IMR-90 (cell line): ENCODE data around the gene AMBP. TPM values are rescaled to one million over a fixed set of nuclear protein-coding genes. Genes with fewer than 3 reads are reported as not detected.

Source experiments
- ATAC-seq: fragments of 200-7000 bp; cut with Tn5 transposase; 2 replicates; pipeline ENCODE4 v1.9.1; 2020; ENCODE audit warnings: low read depth, mild to moderate bottlenecking, moderate library complexity
- BruUV-seq: library from RNA; stranded (reverse); fragments of 400-500 nt; replicated peaks from 2 replicates; lab custom pipeline; 2021; lab: Mats Ljungman, UMichigan
- CTCF ChIA-PET: fragments of 300-600 bp; formaldehyde crosslinking; extraction: SDS; loops from one replicate; lab custom pipeline; 2021; ENCODE audit warnings: antibody characterized with exemption; lab: Yijun Ruan, JAX
- POLR2A ChIA-PET: fragments of 300-600 bp; sonication (Branson Sonifier 250); formaldehyde crosslinking; loops from one replicate; lab custom pipeline; 2022; ENCODE audit warnings: antibody characterized with exemption; ENCODE audit not compliant: unreplicated experiment; lab: Charles Lee
- DNase-seq: peaks from one replicate; pipeline ENCODE4 v3.0.0; 2013
- H2AFZ ChIP-seq: replicated peaks from 2 replicates; pipeline ENCODE3; 2013; ENCODE audit warnings: low read length, mild to moderate bottlenecking; ENCODE audit not compliant: poor library complexity
- H2AK5ac ChIP-seq: 2 replicates; pipeline ENCODE4 v1.6.1; 2013; ENCODE audit warnings: low read depth, low read length, inconsistent platforms
- H2AK9ac ChIP-seq: replicated peaks from 2 replicates; pipeline ENCODE3; 2013; ENCODE audit warnings: mild to moderate bottlenecking, low read depth, low read length, moderate library complexity; ENCODE audit not compliant: poor library complexity
- H2BK120ac ChIP-seq: 2 replicates; pipeline ENCODE4 v1.6.1; 2013; ENCODE audit warnings: low read depth, low read length, inconsistent platforms
- H2BK15ac ChIP-seq: 3 replicates; pipeline ENCODE4 v1.6.1; 2013; ENCODE audit warnings: low read depth, low read length, inconsistent platforms
- H2BK20ac ChIP-seq: 2 replicates; pipeline ENCODE4 v1.6.1; 2013; ENCODE audit warnings: low read depth, mild to moderate bottlenecking, inconsistent platforms, low read length, moderate library complexity
- H2BK5ac ChIP-seq: 2 replicates; pipeline ENCODE4 v1.6.1; 2013; ENCODE audit warnings: mild to moderate bottlenecking, low read depth, low read length, inconsistent platforms; ENCODE audit not compliant: poor library complexity, severe bottlenecking
- H3K14ac ChIP-seq: replicated peaks from 2 replicates; pipeline ENCODE4 v1.6.1; 2013; ENCODE audit warnings: low read depth, low read length, inconsistent platforms
- H3K18ac ChIP-seq: 2 replicates; pipeline ENCODE4 v1.6.1; 2013; ENCODE audit warnings: low read depth, low read length, control low read depth
- H3K23ac ChIP-seq: 2 replicates; pipeline ENCODE4 v1.6.1; 2013; ENCODE audit warnings: low read depth, low read length, inconsistent platforms
- H3K27ac ChIP-seq: 2 replicates; pipeline ENCODE4 v1.5.1; 2013; ENCODE audit warnings: mild to moderate bottlenecking, control low read depth, low read length; ENCODE audit not compliant: insufficient read depth
- H3K27me3 ChIP-seq: 2 replicates; pipeline ENCODE4 v1.6.1; 2013; ENCODE audit warnings: low read length; ENCODE audit not compliant: control insufficient read depth, insufficient read depth
- H3K36me3 ChIP-seq: 2 replicates; pipeline ENCODE4 v1.6.1; 2013; ENCODE audit warnings: low read length, mixed read lengths; ENCODE audit not compliant: control insufficient read depth, insufficient read depth
- H3K4ac ChIP-seq: 2 replicates; pipeline ENCODE4 v1.6.1; 2013; ENCODE audit warnings: low read depth, low read length, inconsistent platforms
- H3K4me1 ChIP-seq: 2 replicates; pipeline ENCODE4 v1.6.1; 2013; ENCODE audit warnings: low read length, mixed read lengths; ENCODE audit not compliant: control insufficient read depth, insufficient read depth
- H3K4me2 ChIP-seq: 2 replicates; pipeline ENCODE4 v1.6.1; 2013; ENCODE audit warnings: low read depth, mild to moderate bottlenecking, control low read depth, low read length, moderate library complexity
- H3K4me3 ChIP-seq: 2 replicates; pipeline ENCODE4 v1.5.1; 2013; ENCODE audit warnings: low read depth, mild to moderate bottlenecking, control low read depth, low read length, moderate library complexity; ENCODE audit not compliant: insufficient read depth
- H3K56ac ChIP-seq: 2 replicates; pipeline ENCODE4 v1.6.1; 2013; ENCODE audit warnings: low read length, inconsistent platforms; ENCODE audit not compliant: insufficient read depth; ENCODE audit errors: extremely low read depth
- H3K79me1 ChIP-seq, 2 experiments: 2 replicates each; pipeline ENCODE4 v1.6.1; 2013; ENCODE audit warnings: low read length in 2 of 2, inconsistent platforms in 1 of 2, low read depth in 1 of 2
- H3K9ac ChIP-seq: 2 replicates; pipeline ENCODE4 v1.6.1; 2013; ENCODE audit warnings: low read depth, low read length, control low read depth
- H3K9me1 ChIP-seq: 2 replicates; pipeline ENCODE4 v1.6.1; 2013; ENCODE audit warnings: low read length, inconsistent platforms; ENCODE audit not compliant: insufficient read depth
- H3K9me3 ChIP-seq: 2 replicates; pipeline ENCODE4 v1.6.1; 2013; ENCODE audit warnings: low read length; ENCODE audit not compliant: control insufficient read depth, insufficient read depth
- H4K20me1 ChIP-seq: 2 replicates; pipeline ENCODE4 v1.6.1; 2013; ENCODE audit warnings: low read length, inconsistent platforms; ENCODE audit not compliant: insufficient read depth
- H4K5ac ChIP-seq: 2 replicates; pipeline ENCODE4 v1.6.1; 2013; ENCODE audit warnings: mild to moderate bottlenecking, low read depth, low read length, control low read depth
- H4K8ac ChIP-seq, 2 experiments: 2 replicates each; pipeline ENCODE4 v1.6.1; 2013; ENCODE audit warnings: low read depth in 2 of 2, low read length in 2 of 2, control low read depth in 1 of 2, inconsistent platforms in 1 of 2
- H4K91ac ChIP-seq: 2 replicates; pipeline ENCODE4 v1.6.1; 2013; ENCODE audit warnings: low read depth, low read length, inconsistent platforms; ENCODE audit not compliant: insufficient read depth
- BHLHE40 ChIP-seq: fragments of 150-350 bp; IDR thresholded peaks from 2 replicates; pipeline ENCODE4 v1.6.1; 2016; ENCODE audit warnings: mild to moderate bottlenecking, low read depth, low read length
- CHD1 ChIP-seq: IDR thresholded peaks from 2 replicates; pipeline ENCODE4 v1.6.1; 2012; ENCODE audit warnings: low read depth, low read length, improper control_type of control experiment
- ELK1 ChIP-seq: fragments of 150-350 bp; IDR thresholded peaks from 2 replicates; pipeline ENCODE4 v1.6.1; 2016; ENCODE audit warnings: low read depth, mild to moderate bottlenecking, low read length, moderate library complexity, borderline replicate concordance
- FOS ChIP-seq: fragments of 150-350 bp; IDR thresholded peaks from 2 replicates; pipeline ENCODE4 v1.6.1; 2016; ENCODE audit warnings: low read depth, low read length
- MAZ ChIP-seq: IDR thresholded peaks from 2 replicates; pipeline ENCODE4 v1.6.1; 2012; ENCODE audit warnings: low read depth, mild to moderate bottlenecking, low read length, improper control_type of control experiment, moderate library complexity, borderline replicate concordance
- NFE2L2 ChIP-seq: fragments of 150-350 bp; IDR thresholded peaks from 2 replicates; pipeline ENCODE4 v1.6.1; 2016; ENCODE audit warnings: low read depth, mild to moderate bottlenecking, low read length
- POLR2A ChIP-seq: IDR thresholded peaks from 2 replicates; pipeline ENCODE4 v1.6.1; 2012; ENCODE audit warnings: mild to moderate bottlenecking, low read depth, low read length
- RAD21 ChIP-seq: IDR thresholded peaks from 2 replicates; pipeline ENCODE4 v1.6.1; 2012; ENCODE audit warnings: low read length, improper control_type of control experiment
- RCOR1 ChIP-seq: IDR thresholded peaks from 2 replicates; pipeline ENCODE4 v1.6.1; 2012; ENCODE audit warnings: mild to moderate bottlenecking, low read length, improper control_type of control experiment; ENCODE audit not compliant: insufficient replicate concordance
- RFX5 ChIP-seq: IDR thresholded peaks from 2 replicates; pipeline ENCODE4 v1.8.0; 2012; ENCODE audit warnings: low read depth, mild to moderate bottlenecking, low read length, moderate library complexity
- USF2 ChIP-seq: fragments of 150-350 bp; IDR thresholded peaks from 2 replicates; pipeline ENCODE4 v1.6.1; 2017; ENCODE audit warnings: mild to moderate bottlenecking, antibody characterized with exemption, low read length, low read depth
- WGBS, 2 experiments: methylation state at CpG; one replicate each; pipeline versions ENCODE4 v1.1.5 to v1.1.7; 2013; ENCODE audit warnings: missing lambda C conversion rate in 2 of 2; ENCODE audit not compliant: insufficient read length in 1 of 2; ENCODE audit errors: extremely low coverage in 2 of 2; 5-methylcytosine and 5-hydroxymethylcytosine counted together
- dilution Hi-C: fragments of 300-500 bp; cut with HindIII; formaldehyde crosslinking; loops from one replicate; pipeline ENCODE4 v1.14.3; 2018; ENCODE audit warnings: low sequenced_read_pairs; ENCODE audit not compliant: unreplicated experiment
- in situ Hi-C: fragments of 300-500 bp; cut with MboI; formaldehyde crosslinking; loops from 3 replicates; pipeline ENCODE4 v1.14.3; 2019; ENCODE audit warnings: low sequenced_read_pairs, inconsistent platforms, mixed read lengths
- intact Hi-C: fragments of 100-400 bp; cut with micrococcal nuclease; formaldehyde crosslinking; loops from 2 replicates; pipeline ENCODE4 v1.10.0; 2022
- polyA plus RNA-seq, 3 experiments: library from polyadenylated mRNA; depleted of rRNA; stranded (reverse); fragments of >200 nt; gene quantifications; 2 replicates each; pipeline ENCODE4 v1.2.3, GENCODE V29; 2012; ENCODE audit warnings: low replicate concordance in 1 of 3
- total RNA-seq: library from RNA; depleted of rRNA; stranded (reverse); fragments of >200 nt; gene quantifications from 2 replicates; pipeline ENCODE4 v1.2.3, GENCODE V29; 2012

The AMBP gene
- total and polyA plus RNA-seq, 2 of the 4 experiments (the other 2 are of a cell fraction) = not detected

GRCh38 chr9:114017741-114018715, 60.1 kb downstream of the AMBP start (continued):
- no peak for TF ChIP-seq RFX5
- TF ChIP-seq RCOR1 = no peak

- CTCF ChIA-PET = no interaction called here
- dilution Hi-C loops = no loop called here
- no peak overlapping the region for H4K5ac ChIP-seq
- TF ChIP-seq POLR2A = no peak
- TF ChIP-seq CHD1 = no peak
- no peak for TF ChIP-seq USF2
- no peak for TF ChIP-seq MAZ
- TF ChIP-seq FOS = no peak
- no peak for TF ChIP-seq RFX5
- TF ChIP-seq ELK1 = no peak
- no peak for TF ChIP-seq BHLHE40
- no peak for TF ChIP-seq NFE2L2
- no peak for TF ChIP-seq RAD21
These were observed 61.3 kb downstream of the AMBP start for GRCh38 chr9:114016629-114017423.

More at GRCh38 chr9:114016629-114017423, 61.3 kb downstream of the AMBP start:
- no peak overlapping the region for H3K27ac ChIP-seq
- WGBS, 2 experiments = no CpG with 5 or more reads among the region's 14 CpGs
- no peaks in the 10 kb centered on the region for H3K27me3 ChIP-seq
- no peak overlapping the region for H3K18ac ChIP-seq
- H4K20me1 ChIP-seq = no peaks in the 10 kb centered on the region
- H3K4me2 ChIP-seq = no peak overlapping the region
- intact Hi-C loops (no loop called here), in situ Hi-C loops (no loop called here)
- no peak overlapping the region for H4K91ac ChIP-seq
- H2AK5ac ChIP-seq = no peak overlapping the region
- no peak for ATAC-seq
- no TSS peak for BruUV-seq
- no peak overlapping the region for H3K23ac ChIP-seq
- DNase-seq = no peak
- no peak overlapping the region for H2AFZ ChIP-seq
- no peak overlapping the region for H2BK120ac ChIP-seq
- H4K8ac ChIP-seq = no peak overlapping the region
- POLR2A ChIA-PET = no interaction called here
- H2BK15ac ChIP-seq = no peak overlapping the region
- H2AK9ac ChIP-seq = no peak overlapping the region
- H3K4me1 ChIP-seq = no peaks in the 10 kb centered on the region
- H3K9me3 ChIP-seq = no peaks in the 10 kb centered on the region
- H3K14ac ChIP-seq = no peak overlapping the region
- H3K36me3 ChIP-seq = peaks cover 34% of the 10 kb centered on the region
- no peak overlapping the region for H3K4ac ChIP-seq
- no peak overlapping the region for H2BK20ac ChIP-seq
- H2BK5ac ChIP-seq = no peak overlapping the region
- H3K4me3 ChIP-seq = no peak overlapping the region
- peaks cover 0 to 4% of the 10 kb centered on the region in 2 experiments; a peak in 1 of 4 replicates for H3K79me1 ChIP-seq
- H3K56ac ChIP-seq = no peak overlapping the region
- H3K9ac ChIP-seq = no peak overlapping the region
- peaks cover 4% of the 10 kb centered on the region; the same call in 1 of the 2 replicates for H3K9me1 ChIP-seq
